Caki2 (cell line): ENCODE measurements around the gene OXSM. TPM values are rescaled to one million over a fixed set of nuclear protein-coding genes. Genes with fewer than 3 reads are reported as not detected.

Experiments
- DNase-seq: peaks from one replicate; pipeline ENCODE4 v3.0.0-alpha.2; 2015; ENCODE audit warnings: low read depth
- in situ Hi-C: cut with HindIII; loops from 2 replicates; pipeline ENCODE4 v1.10.0; 2016; ENCODE audit warnings: low sequenced_read_pairs, low pct_unique_long_range_greater_than_20kb, mixed read lengths
- total RNA-seq: library from RNA; depleted of rRNA; stranded (reverse); fragments of >200 nt; shearing (Covaris generic); gene quantifications from 2 replicates; pipeline ENCODE4 v1.2.3, GENCODE V29; 2014; ENCODE audit warnings: low replicate concordance; rRNA removed

The OXSM gene
- total RNA-seq, result 16.2 and 40.1 TPM in 2 replicates

GRCh38 chr3:25789596-25790556 lies at the start of gene OXSM:
Gene OXSM, plus strand, starts transcription at chr3:25790090. Its CDS starts 931 bp downstream, at chr3:25791021.
- peak; percentile 89 for DNase-seq
- in situ Hi-C loops, result no loop called here

GRCh38 chr3:25744470-25744869 lies 45.4 kb upstream of the OXSM start:
- in situ Hi-C loops, result no loop called here

GRCh38 chr3:25747033-25747432 lies 42.9 kb upstream of the OXSM start:
- in situ Hi-C loops, result no loop called here
- DNase-seq, result no peak

More at GRCh38 chr3:25744470-25744869, 45.4 kb upstream of the OXSM start:
- DNase-seq, result no peak

DNA sequence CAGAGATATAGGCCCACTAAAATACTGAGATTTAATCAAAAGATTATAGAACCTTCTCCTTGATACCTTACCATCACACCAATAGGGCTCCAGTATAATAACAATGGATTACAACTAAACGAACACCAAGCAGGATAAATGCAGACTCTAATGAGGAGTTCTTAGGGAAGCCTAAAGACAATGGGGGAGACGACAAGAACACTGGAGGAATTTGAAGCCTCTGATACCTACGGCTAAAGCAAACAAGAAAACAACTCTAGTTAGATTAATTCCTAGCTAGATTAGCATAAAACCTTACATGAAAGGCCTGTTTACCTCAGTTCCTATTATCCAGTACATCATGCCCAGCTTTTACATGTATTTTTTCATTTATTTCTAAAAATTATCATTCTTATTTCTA lies 41.7 kb upstream of the OXSM start:
- in situ Hi-C loops, result no loop called here

DNA sequence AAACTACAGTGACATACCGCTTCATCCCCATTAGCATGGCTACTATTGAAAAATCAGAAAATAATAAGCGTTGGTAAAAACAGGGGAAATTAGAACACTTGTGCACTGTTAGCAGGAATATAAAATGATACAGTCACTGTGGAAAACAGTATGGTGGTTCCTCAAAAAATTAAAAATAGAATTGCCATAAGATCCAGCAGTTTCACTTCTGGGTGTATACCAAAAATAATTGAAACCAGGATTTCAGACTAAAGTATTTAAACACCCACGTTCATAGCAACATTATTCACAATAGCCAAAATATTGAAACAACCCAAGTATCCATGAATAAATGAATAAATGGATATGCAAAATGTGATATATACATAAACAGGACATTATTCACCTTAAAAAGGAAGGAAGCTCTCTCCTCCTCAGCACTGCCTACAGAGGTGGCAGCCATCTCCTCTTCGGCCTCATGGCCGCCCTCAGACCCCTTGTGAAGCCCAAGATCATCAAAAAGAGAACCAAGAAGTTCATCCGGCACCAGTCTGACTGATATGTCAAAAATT lies 40.8 kb upstream of the OXSM start:
- DNase-seq, result no peak
- in situ Hi-C loops, result no loop called here

More for the DNA sequence above, 41.7 kb upstream of the OXSM start:
- no peak for DNase-seq

DNA sequence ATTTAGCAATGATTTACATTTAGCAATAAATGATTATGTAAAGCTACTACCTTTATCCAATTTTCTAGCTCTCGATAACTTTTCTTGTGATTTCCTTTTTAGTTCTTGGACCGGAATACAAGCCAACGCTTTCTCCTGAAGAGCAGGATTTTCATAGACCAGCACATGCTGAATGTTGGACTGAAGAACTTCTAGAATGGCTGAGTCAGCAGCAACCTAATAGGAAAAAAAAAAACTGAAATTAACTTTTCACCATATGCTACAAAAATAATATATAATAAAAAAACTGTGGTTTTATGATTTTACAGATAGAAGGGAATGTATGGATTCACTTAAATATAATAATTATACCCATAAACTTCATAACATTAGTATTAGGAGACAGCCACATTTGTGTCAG lies 38.8 kb upstream of the OXSM start:
- no peak for DNase-seq
- in situ Hi-C loops, result no loop called here

GRCh38 chr3:25751725-25752124 lies 38.2 kb upstream of the OXSM start:
- in situ Hi-C loops, result no loop called here

DNA sequence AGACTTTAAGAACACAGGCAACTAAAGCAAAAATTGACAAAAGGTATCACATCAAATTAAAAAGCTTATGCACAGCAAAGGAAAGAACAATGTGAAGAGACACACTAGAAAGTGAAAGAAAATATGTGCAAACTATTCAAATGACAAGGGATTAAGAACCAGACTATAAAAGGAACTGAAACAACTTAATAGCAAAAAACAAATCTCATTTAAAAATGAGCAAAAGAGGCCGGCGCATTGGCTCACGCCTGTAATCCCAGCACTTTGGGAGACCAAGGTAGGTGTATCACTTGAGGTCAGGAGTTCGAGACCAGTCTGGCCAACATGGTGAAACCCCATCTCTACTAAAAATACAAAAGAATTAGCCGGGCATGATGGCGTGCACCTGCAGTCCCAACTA lies 21.0 kb upstream of the OXSM start:
- no peak for DNase-seq
- in situ Hi-C loops, result no loop called here

More at GRCh38 chr3:25751725-25752124, 38.2 kb upstream of the OXSM start:
- no peak for DNase-seq

DNA sequence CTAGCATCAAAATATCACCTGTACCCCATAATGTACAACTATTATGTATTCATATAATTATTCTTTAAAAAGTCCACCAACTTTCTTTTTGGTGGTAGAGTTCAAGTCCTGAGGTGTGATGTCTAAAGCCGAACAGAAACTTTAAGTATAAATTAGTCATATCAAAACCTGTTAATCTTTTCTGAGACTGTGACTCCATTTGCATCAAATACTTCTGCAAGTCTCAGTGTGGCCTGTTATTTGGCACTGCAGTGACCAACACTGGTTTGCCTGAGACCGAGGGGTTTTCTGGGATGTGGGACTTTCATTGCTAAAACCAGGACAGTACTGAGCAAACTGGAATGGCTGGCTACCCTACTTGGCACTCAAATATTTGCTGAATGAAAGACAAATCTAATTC lies 14.0 kb upstream of the OXSM start:
- no peak for DNase-seq
- in situ Hi-C loops, result no loop called here

DNA sequence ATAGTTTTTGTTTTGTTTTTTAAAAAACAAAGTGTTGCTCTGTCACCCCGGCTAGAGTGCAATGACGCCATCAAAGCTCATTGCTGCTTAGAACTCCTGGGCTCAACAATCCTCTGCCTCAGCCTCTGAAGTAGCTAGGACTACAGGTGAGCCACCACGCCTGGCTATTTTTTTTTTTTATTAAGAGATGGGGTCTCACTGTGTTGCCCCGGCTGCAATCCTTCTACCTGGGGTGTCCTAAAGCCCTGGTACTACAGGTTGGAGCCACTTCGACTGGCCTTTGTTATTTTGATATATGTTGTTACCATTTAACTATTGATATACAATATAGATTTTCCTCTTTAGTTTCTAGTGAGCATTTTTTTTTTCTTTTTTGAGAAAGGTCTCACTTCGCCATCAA lies 9.3 kb upstream of the OXSM start:
- in situ Hi-C loops, result no loop called here
- no peak for DNase-seq

DNA sequence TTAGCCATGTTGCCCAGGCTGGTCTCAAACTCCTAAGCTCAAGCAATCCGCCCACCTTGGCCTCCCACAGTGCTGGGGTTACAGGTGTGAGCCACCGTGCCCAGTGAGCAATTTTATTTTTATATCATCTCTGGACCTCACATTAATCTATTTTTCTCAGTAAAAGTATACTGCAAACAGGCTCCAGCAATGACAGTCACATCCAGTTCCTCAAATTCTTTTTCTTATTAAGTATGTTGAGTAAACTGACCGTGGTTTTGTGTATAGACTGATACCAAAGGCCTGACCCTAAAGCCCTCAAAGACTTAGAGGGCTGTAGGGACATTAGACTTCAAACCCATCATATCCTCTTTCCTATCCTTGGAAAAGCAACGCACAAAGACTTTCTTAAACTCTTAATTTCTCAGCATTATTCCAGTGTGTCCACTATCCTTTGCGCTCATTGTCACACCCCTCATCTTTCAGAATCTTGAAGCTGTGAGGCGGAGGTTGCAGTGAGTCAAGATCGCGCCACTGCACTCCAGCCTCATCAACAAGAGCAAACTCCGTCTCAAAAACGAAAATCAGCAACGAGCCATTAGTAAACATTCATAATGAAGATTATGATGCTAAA lies 8.6 kb upstream of the OXSM start:
- no peak for DNase-seq
- in situ Hi-C loops, result no loop called here

DNA sequence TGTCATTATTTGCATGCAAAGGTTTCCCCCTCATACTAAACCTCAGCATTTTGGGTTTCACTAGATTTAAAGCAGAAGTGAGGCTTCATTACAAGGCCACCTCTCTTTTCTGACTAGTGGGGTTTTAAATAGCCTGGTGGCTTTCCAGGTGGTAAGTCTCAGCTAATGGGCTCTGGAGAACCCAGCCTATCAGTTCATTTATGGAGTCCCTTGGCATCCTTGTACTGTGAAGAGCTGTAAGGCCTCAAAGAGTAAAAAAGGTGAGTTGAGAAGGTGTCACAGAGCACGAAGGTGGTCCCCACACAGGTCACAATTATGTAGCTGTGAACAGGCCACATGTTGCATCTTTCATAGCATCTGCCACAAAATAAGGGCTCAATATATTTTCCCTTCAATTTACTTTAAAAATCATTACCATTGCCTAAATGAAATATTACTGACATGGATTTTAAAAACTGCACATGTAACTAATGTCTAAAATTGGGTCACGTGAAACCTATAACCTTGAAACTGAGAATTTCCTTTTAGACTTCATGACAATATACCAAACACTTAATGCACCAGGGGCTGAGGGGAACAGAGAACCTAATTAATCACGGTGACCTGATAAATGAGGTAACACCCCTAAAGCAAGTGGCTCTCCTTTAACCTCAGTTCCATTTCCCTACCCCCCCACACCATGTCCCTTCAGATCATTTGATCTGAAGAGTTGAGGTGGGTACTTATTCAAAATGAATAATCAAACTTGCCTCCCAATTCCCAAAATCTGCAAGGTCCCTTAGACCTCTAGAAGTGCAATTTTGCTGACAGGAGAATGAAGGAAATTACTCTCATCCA lies 7.9 kb upstream of the OXSM start:
- in situ Hi-C loops, result no loop called here
- no peak for DNase-seq

DNA sequence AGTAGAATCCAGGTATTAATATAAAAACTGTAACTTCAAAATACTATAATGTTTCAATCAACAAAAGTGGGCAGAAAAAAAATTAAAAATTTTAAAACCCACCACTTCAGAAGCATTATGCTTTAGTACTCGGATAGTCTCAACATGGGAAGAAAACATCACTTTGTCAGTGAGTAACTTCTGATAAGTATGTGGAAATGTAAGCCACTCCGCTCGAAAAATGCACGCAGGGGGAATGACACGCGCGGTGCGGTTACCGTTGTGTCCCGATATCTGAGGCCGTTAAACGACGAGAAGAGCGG lies 7.3 kb upstream of the OXSM start:
- in situ Hi-C loops, result no loop called here
- DNase-seq, result no peak

GRCh38 chr3:25782938-25783660 lies 6.8 kb upstream of the OXSM start, which contains the start of gene NGLY1:
Gene NGLY1, minus strand, starts transcription at chr3:25783443. Its CDS starts 53 bp downstream, at chr3:25783390.
- DNase-seq, result peak; percentile 68
- in situ Hi-C loops, result no loop called here

DNA sequence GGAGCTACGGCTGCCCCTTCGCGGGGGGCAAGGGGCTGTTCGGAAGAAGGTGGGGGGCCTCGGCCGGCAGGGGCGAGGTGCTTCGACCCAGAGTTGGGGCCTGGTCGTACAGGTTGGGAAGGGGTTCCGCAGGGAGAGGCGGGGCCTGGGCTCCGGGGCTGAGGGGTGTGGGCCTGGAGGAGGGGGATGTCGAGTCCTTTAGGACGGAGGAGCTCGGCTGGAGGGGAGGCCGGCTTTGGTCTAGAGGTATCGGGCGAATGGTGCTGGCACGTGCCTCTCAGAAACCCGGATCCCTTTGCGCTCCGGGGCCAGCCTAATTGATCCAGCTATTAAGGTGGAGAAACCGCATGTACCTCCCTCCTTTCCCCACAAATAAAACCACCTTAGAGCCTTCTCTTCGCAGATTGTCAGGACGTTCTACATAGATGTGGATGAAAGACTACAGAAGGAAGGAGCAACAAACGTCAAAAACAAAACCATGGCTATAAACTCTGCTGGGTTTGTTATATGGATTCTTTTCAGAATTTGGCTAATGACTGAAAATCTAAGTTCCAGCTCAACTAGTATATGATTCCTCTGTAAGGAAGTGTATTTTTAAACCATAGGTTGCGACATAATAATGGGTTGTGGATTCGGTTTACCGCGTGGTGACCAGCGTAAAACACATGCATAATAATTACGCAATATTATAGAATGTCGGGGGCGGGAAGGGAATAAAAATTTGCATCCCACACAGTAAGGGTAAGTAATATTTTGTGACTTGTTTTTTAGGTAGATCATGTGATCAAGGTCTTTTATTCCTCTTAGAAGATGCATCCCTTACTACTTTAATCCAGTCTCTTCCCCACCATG lies 6.0 kb upstream of the OXSM start:
- in situ Hi-C loops, result no loop called here
- DNase-seq, result peak; percentile 41

DNA sequence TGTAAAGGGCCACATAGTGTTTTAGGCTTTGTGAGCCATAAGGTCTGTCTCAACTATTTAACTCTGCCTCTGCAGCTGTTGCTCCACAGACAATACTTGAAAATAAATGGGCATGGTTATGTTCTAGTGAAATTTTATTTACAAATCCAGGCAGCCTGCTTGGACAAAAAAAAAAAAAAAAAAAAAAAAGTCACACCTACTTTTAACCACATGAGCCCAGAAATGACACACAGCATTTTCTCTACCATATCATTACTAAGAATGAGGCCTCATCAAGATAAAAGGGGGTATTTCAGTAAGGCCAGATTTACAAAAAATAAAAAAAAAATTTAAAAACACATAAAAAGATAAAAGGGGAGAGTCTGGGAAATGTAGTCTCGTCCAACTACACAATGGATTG lies 4.9 kb upstream of the OXSM start:
- DNase-seq, result no peak
- in situ Hi-C loops, result no loop called here

DNA sequence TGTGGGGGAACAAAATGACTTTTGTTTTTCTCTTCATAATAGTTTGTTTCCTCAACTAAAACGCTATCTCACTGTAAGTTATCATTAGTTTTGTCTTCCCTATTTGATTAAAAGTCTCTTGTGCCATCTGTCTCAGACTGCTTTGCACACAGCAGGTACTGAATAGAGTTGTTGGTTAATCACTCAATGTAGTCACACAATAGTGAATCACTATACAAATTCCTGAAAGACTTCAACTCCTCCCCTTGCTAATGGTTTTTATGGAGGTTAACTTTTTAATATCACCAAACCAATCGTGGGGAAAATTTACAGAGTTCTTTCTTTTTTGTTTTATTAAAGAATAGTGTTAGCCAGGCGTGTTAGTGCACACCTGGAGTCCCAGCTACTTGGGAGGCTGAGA lies 4.1 kb upstream of the OXSM start:
- DNase-seq, result peak; percentile 25
- in situ Hi-C loops, result no loop called here
